Memory B cell (primary cell): ENCODE data around the gene TRAPPC10.
A peak's percentile ranks its signal among the peaks of the same experiment; 100 is the strongest.
"Not testable (repeated sequence)": the region's sequence is repeated elsewhere in the genome, so short reads cannot be mapped to it uniquely, and the experiment has no call there.

Source experiments
- ATAC-seq: fragments of 150-1000 bp; cut with Tn5 transposase; 2 replicates; pipeline ENCODE4 v1.10.0; 2021; ENCODE audit warnings: low read depth, mild to moderate bottlenecking, moderate library complexity
- DNase-seq, 2 donors: peaks; one replicate each; pipeline ENCODE4 v3.0.0; 2022; ENCODE audit warnings: low spot score in 2 of 2
- H3K27ac Mint-ChIP-seq: one replicate; pipeline ENCODE4 v1.8.0; 2022; ENCODE audit warnings: mild to moderate bottlenecking, moderate library complexity, mixed read lengths
- H3K27me3 Mint-ChIP-seq: one replicate; pipeline ENCODE4 v1.8.0; 2022; ENCODE audit warnings: mixed read lengths
- H3K36me3 Mint-ChIP-seq: one replicate; pipeline ENCODE4 v1.8.0; 2022; ENCODE audit warnings: mild to moderate bottlenecking, mixed read lengths
- H3K4me1 Mint-ChIP-seq: one replicate; pipeline ENCODE4 v1.8.0; 2022; ENCODE audit warnings: mixed read lengths
- H3K4me3 Mint-ChIP-seq: one replicate; pipeline ENCODE4 v1.8.0; 2022; ENCODE audit warnings: mild to moderate bottlenecking, moderate library complexity, mixed read lengths
- H3K9me3 Mint-ChIP-seq: one replicate; pipeline ENCODE4 v1.8.0; 2022; ENCODE audit warnings: mixed read lengths

Gene TRAPPC10

GRCh38 chr21:44107026-44107501, 95.0 kb downstream of the TRAPPC10 start, which contains the start of gene PWP2:
Gene PWP2 (plus strand): TSS chr21:44107399. CDS start chr21:44107417, 18 bp downstream.
- not testable (repeated sequence) for H3K27ac Mint-ChIP-seq, H3K36me3 Mint-ChIP-seq, H3K9me3 Mint-ChIP-seq, H3K27me3 Mint-ChIP-seq, H3K4me1 Mint-ChIP-seq
- peak; percentile 18 to 33 for DNase-seq
- H3K4me3 Mint-ChIP-seq = peak within 1 kb of the TSS; percentile 72
- ATAC-seq = peak; percentile 94

DNA sequence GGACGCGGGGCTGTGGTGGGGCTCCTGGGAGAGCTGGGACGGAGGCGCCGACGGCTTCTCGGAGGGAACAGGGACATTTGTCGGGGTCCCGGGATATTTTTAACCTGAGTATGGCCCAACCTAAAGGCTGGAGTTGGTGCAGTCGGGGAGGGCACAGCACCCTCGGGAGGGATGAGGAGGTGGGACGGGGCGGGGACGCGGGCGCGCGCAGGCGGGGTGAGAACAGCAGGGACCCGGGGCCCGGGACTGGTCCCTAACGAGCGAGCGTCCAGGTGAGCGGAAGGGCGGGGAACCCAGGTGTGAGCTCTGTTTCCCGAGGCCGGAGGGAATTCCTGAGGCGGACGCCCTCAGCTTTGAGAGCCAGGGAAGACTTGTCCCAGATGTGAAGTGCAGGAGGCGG, 95.5 kb downstream of the TRAPPC10 start:
- not testable (repeated sequence) for H3K36me3 Mint-ChIP-seq, DNase-seq, H3K4me3 Mint-ChIP-seq, H3K27ac Mint-ChIP-seq, H3K9me3 Mint-ChIP-seq, H3K4me1 Mint-ChIP-seq, H3K27me3 Mint-ChIP-seq
- ATAC-seq = peak; percentile 35

- H3K27ac Mint-ChIP-seq, H3K36me3 Mint-ChIP-seq, H3K9me3 Mint-ChIP-seq, H3K27me3 Mint-ChIP-seq, H3K4me1 Mint-ChIP-seq, H3K4me3 Mint-ChIP-seq, DNase-seq: not testable (repeated sequence)
- ATAC-seq = peak; percentile 44
Measured at GRCh38 chr21:44113702-44114371, 101.7 kb downstream of the TRAPPC10 start.

GRCh38 chr21:44122131-44122530, 110.0 kb downstream of the TRAPPC10 start:
- H3K36me3 Mint-ChIP-seq = not testable (repeated sequence)

GRCh38 chr21:44127827-44128226, 115.7 kb downstream of the TRAPPC10 start:
- not testable (repeated sequence) for H3K9me3 Mint-ChIP-seq, DNase-seq, H3K4me1 Mint-ChIP-seq, H3K4me3 Mint-ChIP-seq, H3K27me3 Mint-ChIP-seq, H3K36me3 Mint-ChIP-seq, ATAC-seq, H3K27ac Mint-ChIP-seq

More at GRCh38 chr21:44122131-44122530, 110.0 kb downstream of the TRAPPC10 start:
- H3K4me3 Mint-ChIP-seq, H3K9me3 Mint-ChIP-seq, H3K4me1 Mint-ChIP-seq, H3K27ac Mint-ChIP-seq, H3K27me3 Mint-ChIP-seq, DNase-seq, ATAC-seq: not testable (repeated sequence)

GRCh38 chr21:44133715-44134057, 121.6 kb downstream of the TRAPPC10 start:
- peak overlapping the region; percentile 58 for H3K4me3 Mint-ChIP-seq
- not testable (repeated sequence) for H3K4me1 Mint-ChIP-seq

GRCh38 chr21:44134732-44135131, 122.6 kb downstream of the TRAPPC10 start:
- not testable (repeated sequence) for H3K9me3 Mint-ChIP-seq, H3K4me3 Mint-ChIP-seq, H3K36me3 Mint-ChIP-seq, ATAC-seq, H3K4me1 Mint-ChIP-seq, H3K27me3 Mint-ChIP-seq, H3K27ac Mint-ChIP-seq, DNase-seq

More at GRCh38 chr21:44133715-44134057, 121.6 kb downstream of the TRAPPC10 start:
- H3K27me3 Mint-ChIP-seq, H3K36me3 Mint-ChIP-seq, DNase-seq, H3K9me3 Mint-ChIP-seq, H3K27ac Mint-ChIP-seq, ATAC-seq: not testable (repeated sequence)

DNA sequence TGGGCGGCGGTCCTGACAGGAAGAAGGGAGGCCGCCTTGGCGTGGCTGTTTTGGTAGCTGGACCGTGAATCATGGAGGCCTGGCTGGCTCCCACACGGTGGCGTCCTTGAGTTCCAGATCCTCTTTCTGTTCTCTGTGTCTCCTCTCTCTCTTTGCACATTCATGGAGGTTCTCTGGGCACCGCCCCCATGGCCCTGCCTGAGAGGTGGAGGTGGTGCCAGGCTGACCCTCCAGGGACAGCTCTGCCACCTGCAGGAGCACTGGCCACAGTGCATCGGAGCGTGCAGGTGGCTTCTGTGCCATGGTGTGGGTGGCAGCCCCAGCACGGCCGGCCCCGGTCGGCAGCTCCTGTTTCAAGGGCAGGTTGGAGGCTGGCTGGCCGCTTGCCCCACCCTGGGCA, 125.9 kb downstream of the TRAPPC10 start:
- DNase-seq, H3K9me3 Mint-ChIP-seq, H3K4me1 Mint-ChIP-seq, H3K27me3 Mint-ChIP-seq, H3K27ac Mint-ChIP-seq, H3K36me3 Mint-ChIP-seq, H3K4me3 Mint-ChIP-seq: not testable (repeated sequence)
- peak; percentile 61 for ATAC-seq

DNA sequence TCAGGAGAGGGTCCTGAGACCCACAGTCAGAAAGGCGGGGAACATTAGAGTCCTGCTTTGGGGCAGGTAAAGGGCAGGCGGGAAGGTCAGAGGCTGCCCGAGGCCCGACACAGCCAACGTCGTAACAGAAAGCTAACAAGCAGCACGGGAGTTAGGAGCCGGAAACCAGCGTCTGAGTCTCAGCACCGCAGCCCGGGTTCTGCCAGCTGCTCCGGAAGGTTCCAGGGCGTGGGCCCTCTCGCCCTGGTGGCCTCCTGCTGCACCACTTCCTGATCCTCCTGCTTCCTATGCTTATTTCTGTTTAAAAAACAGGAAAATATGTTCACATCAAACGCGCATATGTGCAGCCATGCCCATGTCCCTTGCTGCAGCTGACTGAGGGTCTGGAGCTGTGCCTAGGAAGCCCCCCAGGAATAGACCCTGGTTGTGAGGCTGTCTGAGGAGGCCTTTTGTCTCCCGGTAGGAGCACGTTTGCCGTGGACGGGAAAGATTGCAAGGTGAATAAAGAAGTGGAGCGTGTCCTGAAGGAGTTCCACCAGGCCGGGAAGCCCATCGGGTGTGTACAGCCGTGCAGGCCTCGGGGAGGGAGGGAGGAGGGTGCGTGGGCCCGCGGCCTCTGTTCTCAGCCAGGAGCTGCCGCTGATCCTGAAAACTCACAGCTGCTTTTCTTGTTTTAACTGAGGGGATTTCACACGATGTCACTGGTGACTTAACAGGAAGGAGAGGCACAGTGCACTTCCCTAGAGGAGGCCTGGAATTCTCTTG, 127.9 kb downstream of the TRAPPC10 start:
- not testable (repeated sequence) for H3K36me3 Mint-ChIP-seq, H3K27me3 Mint-ChIP-seq, H3K4me1 Mint-ChIP-seq, H3K4me3 Mint-ChIP-seq, H3K27ac Mint-ChIP-seq, ATAC-seq, DNase-seq, H3K9me3 Mint-ChIP-seq

GRCh38 chr21:44140552-44140932, 128.4 kb downstream of the TRAPPC10 start:
- DNase-seq, H3K27ac Mint-ChIP-seq, H3K4me1 Mint-ChIP-seq, H3K9me3 Mint-ChIP-seq, H3K27me3 Mint-ChIP-seq, ATAC-seq, H3K4me3 Mint-ChIP-seq, H3K36me3 Mint-ChIP-seq: not testable (repeated sequence)

- not testable (repeated sequence) for H3K4me3 Mint-ChIP-seq, H3K27me3 Mint-ChIP-seq, H3K36me3 Mint-ChIP-seq, H3K4me1 Mint-ChIP-seq, DNase-seq, H3K27ac Mint-ChIP-seq, H3K9me3 Mint-ChIP-seq, ATAC-seq
Measured at GRCh38 chr21:44142470-44142869, 130.4 kb downstream of the TRAPPC10 start.

- H3K4me3 Mint-ChIP-seq, H3K4me1 Mint-ChIP-seq, H3K36me3 Mint-ChIP-seq, H3K27ac Mint-ChIP-seq, H3K9me3 Mint-ChIP-seq, DNase-seq, H3K27me3 Mint-ChIP-seq: not testable (repeated sequence)
- peak; percentile 68 for ATAC-seq
Measured at GRCh38 chr21:44143380-44143779, 131.3 kb downstream of the TRAPPC10 start.

DNA sequence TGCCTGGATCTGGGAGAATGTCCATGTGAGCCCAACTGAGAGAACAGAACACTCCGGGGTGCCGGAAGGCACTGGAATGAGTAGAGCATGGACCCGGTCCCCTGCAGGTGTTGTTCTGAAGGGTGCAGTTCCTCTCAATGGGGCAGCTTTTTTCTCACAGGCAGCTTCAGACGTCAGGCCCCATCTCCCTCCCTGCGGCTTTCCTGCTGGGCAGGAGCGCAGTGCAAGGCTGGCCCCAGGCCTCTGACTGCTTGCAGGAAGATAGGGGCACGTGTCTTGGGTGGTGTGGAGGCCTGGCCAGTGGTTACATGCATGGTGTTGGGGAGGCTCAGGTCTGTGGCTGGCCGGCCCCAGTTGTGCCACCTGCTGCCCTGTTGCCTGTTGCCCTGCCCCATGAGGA, 131.9 kb downstream of the TRAPPC10 start:
- H3K4me3 Mint-ChIP-seq, H3K27me3 Mint-ChIP-seq, DNase-seq, H3K9me3 Mint-ChIP-seq, H3K36me3 Mint-ChIP-seq, H3K4me1 Mint-ChIP-seq: not testable (repeated sequence)
- ATAC-seq = peak; percentile 19
- H3K27ac Mint-ChIP-seq = peak overlapping the region; percentile 63

DNA sequence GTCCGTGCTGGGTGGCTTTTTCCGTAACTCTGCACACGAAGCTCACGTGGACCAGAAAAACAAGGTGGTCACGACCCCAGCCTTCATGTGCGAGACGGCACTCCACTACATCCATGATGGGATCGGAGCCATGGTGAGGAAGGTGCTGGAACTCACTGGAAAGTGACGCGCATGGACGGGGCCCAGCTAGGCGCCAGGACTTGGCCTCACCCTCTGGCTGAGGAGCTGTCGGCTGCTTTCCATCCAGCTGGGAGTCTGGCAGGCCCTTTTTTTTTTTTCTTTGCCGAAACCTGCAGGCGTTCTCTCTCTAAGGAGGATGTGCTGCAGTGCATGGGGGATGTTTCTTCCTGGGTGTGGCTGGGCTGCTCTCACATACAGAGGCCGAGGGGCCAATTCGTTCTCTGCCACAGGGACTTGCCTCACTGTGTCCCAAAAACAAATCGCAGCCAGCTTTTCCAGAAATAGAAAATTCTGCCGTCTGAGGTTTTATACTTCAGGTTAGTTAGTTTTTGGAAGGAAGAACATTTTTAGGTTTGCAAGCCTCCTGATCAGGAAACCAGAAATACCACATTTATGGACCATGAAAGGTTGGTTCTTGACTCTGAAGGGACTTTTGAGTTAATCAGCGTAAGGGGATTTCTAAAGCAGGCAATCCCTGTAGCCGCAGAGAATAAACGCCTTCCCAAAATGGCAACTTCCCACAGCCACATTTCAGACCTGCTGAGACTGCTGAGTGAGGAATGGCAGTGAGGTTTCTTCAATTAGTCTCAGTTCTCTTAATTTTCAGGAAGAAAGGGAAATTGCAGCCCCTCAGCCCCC, 132.9 kb downstream of the TRAPPC10 start:
- not testable (repeated sequence) for H3K27ac Mint-ChIP-seq, H3K27me3 Mint-ChIP-seq
- ATAC-seq = peak; percentile 21

More for the DNA sequence above, 132.9 kb downstream of the TRAPPC10 start:
- not testable (repeated sequence) for DNase-seq, H3K36me3 Mint-ChIP-seq, H3K9me3 Mint-ChIP-seq, H3K4me3 Mint-ChIP-seq, H3K4me1 Mint-ChIP-seq
